GM12892 (cell line): Measurements from ENCODE around the gene CORO7.
A peak's percentile ranks its signal among the peaks of the same experiment; 100 is the strongest.

Experiments used
- DNase-seq: peaks from one replicate; pipeline ENCODE4 v3.0.0; 2011; ENCODE audit not compliant: insufficient read length
- FAIRE-seq: peaks from 2 replicates; lab custom pipeline; 2011; peaks lifted over from hg19 to GRCh38; lab: Jason Lieb, UNC
- POLR2A ChIP-seq: IDR thresholded peaks from 2 replicates; pipeline ENCODE4 v1.6.1; 2011; ENCODE audit warnings: low read depth, low read length, control low read depth
- POLR2AphosphoS5 ChIP-seq: IDR thresholded peaks from 2 replicates; pipeline ENCODE4 v1.6.1; 2011; ENCODE audit warnings: low read depth, low read length, control low read depth
- TAF1 ChIP-seq: IDR thresholded peaks from 2 replicates; pipeline ENCODE4 v1.6.1; 2011; ENCODE audit warnings: low read depth, mild to moderate bottlenecking, control low read depth, low read length, borderline replicate concordance

Gene CORO7

DNA sequence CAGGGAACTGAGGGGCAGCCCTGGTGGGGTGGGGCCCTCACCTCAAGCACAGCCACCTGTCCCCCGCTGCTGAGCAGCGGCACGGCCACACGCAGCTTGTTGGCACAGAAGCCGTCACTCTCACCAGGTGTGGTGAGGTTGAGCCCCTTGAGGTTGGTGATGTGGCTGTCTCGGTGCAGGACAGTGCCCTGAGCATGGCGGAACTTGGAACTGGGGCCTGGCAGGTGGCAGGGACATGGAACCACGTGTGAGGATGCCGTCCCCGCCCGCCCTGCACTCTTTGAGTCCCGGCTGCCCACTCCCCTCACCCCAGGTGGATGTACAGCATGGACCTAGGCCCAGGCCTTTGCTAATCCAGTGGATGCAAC is 54.5 kb downstream of the CORO7 start:
- no peak for TF ChIP-seq TAF1
- no peak for TF ChIP-seq POLR2AphosphoS5
- TF ChIP-seq POLR2A = no peak
- FAIRE-seq (no peak), DNase-seq (no peak)

DNA sequence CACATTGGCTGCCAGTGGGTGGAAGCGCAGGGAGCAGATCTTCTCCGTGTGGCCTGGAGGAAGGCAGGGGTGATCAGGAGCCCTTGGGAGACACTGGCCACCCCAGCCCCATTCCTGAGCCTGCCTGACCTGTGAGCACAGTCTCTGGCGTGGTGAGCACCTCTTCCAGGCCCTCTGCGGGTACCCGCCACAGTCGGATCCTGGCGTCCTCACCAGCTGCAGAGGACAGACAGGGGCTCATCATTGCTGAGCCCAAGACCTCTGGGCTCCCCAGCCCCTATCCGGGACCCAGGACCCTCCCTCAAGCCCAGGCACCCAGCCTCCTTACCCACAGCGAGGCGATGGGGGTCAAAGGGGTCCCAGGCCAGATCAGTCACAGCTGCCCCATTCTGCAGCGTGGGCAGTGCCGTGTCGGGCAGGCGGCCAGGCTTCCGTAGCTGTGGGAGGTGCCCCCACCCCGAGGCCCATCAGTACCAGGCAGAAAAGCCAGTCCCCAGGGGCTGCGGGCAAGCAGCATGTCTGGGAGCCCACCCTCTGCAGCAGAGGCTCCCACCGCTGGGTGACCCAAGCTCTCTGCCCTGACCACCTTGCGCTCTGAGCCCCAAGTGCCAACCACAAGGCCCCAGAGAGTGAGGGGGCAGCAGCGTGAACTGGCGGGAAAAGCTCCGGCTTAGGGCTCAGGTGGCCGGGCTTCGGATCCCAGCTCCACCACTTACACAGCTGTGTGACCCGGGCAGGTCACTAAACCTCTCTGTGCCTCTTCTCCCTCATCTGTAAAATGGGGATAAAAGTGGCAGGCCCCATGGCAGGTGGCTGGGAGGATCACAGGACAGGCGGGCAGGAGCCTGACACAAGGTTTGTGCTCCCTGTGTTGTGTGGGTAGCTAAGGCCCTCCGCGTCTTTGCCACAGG is 55.1 kb downstream of the CORO7 start:
- FAIRE-seq (no peak), DNase-seq (no peak)
- TF ChIP-seq POLR2A (no peak), TAF1 (no peak), POLR2AphosphoS5 (no peak)

DNA sequence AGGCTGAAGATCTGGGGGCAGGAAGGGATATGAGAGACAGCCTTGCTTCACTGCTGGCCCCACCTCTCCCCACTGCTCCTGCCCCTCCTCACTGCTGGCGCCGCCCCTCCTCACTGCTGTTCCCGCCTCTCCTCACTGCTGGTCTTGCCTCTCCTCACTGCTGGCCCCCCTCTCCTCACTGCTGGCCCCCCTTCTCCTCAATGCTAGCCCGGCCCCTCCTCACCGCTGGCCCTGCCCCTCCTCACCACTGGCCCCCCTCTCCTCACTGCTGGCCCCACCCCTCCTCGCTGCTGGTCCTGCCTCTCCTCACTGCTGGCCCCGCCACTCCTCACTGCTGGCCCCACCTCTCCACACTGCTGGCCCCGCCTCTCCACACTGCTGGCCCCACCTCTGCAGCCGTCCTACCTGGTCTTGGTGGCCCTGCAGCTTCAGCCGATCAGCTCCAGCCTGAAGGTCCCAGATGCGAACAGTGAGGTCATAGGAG is 55.8 kb downstream of the CORO7 start:
- DNase-seq = no peak
- no peak for FAIRE-seq
- TF ChIP-seq TAF1 (no peak), POLR2A (no peak), POLR2AphosphoS5 (no peak)

DNA sequence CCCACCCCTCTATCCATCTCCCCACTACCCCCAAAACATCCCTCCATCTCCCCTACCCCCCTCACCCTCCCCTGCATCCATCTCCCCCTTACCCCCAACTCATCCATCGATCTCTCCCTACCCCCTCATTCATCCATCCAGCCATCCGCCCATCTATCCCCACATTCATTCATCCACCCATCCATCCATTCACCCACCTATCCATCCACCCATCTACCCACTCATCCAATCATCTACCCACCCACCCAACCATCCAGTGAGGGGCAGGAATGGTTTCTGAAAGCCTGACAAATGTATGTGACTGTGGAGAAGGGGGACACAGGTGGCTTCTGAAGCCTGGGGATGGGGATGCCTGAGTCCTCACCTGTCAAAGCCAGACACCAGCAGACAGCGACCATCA is 56.5 kb downstream of the CORO7 start:
- DNase-seq (no peak), FAIRE-seq (no peak)
- no peak for TF ChIP-seq POLR2AphosphoS5
- no peak for TF ChIP-seq TAF1
- TF ChIP-seq POLR2A = no peak

DNA sequence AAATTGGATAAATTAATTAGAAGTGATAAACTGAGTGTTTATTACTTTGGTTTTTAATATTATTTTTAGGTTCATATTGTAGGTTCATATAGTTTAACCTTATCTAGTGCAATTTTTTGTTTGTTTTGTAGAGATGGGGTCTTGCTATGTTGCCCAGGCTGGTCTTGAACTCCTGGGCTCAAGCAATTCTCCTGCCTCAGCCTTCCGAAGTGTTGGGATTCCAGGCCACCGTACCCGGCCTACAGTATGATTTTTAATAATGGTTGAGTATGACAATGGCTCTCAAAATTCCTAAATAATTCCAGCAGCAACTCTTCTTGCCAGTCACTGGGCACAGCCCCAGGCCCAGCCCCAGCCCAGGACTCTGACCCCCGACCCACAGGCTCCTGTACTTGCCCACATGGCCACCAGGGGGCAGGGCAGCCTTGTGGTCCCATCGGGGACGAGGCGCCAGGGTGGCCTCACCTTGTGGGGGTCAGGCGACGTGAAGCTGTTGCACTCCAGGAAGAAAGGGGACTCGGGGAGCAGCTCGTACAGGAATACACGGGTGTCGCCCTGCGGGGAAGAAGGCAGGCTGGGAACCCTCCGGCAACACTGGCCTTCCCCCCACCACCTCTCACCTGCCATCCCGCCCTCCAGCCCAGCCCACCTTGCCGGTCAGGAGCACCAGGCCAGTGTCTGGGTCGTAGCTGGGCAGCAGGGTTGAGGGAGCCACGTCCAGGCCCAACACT is 57.4 kb downstream of the CORO7 start:
- DNase-seq (peak; percentile 81), FAIRE-seq (peak; percentile 79)
- no peak for TF ChIP-seq POLR2A
- no peak for TF ChIP-seq TAF1
- no peak for TF ChIP-seq POLR2AphosphoS5

DNA sequence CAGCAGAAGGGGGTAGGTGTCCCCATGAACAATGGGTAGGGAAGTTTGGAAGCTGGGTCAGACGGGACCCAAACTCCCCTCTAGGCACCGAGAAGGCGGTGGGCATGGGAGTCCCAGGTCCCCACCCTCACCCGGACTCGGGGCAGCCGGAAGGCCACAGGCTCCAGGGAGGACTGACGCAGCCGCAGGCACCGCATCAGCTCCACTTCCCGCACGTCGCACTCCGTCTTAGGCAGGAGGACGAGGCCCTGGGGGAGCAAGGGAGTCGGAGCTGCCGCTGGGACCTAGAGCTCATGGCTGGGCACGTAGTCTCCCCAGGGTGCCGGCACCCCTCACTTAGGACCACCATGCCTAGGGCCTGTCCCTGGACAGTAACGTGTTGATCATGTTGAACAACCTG is 58.2 kb downstream of the CORO7 start:
- TF ChIP-seq POLR2AphosphoS5 (no peak), TAF1 (no peak), POLR2A (no peak)
- DNase-seq = no peak
- no peak for FAIRE-seq

DNA sequence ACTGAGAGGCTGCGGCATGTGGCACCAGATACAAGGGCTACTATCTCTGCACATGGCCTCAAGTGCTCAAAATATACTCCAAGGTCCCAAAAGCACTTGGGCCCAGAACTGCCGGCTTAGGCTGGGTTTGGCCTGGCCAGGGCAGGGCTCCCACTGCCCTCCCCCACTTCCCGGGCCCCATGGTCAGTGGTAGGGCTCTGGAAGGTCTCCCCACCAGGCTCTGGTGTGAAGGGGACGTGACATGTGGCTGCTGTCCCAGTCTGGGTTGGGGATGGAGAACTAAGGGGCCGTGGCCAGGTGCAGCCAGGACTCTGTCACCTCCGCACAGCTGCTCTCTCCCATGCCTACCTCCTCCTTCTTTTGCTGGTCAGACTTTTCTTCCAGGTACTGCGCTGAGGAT is 59.6 kb downstream of the CORO7 start:
- no peak for TF ChIP-seq TAF1
- TF ChIP-seq POLR2A = no peak
- TF ChIP-seq POLR2AphosphoS5 = no peak
- no peak for FAIRE-seq

DNA sequence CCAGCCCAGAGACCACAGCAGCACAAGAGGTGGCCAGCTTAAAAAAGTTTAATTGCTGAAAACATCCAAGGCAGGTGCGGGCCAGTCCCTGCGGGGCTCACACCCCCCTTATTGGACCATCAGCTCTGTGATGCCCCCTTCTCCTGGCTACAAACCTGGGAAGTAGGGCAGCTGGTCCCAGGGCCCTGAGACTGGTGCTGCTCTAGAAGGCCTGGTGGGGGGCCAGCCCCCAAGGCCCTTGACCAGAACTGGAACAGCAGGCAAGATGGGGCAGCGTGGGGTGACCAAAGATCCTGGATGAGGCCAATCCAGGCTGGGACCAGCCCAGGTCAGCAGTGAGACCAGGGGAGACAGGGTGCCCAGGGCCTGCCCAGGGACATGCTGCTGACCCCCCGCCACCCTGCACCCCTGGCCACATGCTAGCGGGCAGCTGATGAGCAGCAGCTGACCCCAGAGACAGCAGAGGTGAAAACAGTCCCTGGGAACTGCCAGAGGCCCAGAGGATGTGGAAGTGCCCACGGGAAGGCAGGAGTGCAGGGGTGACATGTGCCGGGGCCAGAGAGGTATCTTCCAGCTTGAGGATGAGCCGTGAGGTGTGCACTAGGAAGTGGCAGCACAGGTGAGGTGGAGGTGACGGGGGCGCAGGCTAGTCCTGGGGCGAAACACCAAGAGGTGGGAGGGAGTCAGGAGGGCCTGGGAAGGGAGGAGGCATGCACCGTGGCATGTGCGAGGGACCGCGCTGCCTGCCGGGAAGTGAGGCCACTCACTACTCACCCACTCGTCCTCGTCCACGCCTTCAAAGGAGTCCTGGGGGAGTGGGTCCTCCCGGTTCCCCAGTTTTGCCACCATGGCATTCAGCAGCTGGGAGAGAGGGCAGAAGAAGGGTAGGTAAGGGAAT is 61.6 kb downstream of the CORO7 start:
- DNase-seq (no peak), FAIRE-seq (no peak)
- no peak for TF ChIP-seq POLR2AphosphoS5
- no peak for TF ChIP-seq TAF1
- TF ChIP-seq POLR2A = no peak

More for the DNA sequence above, 59.6 kb downstream of the CORO7 start:
- DNase-seq = no peak

DNA sequence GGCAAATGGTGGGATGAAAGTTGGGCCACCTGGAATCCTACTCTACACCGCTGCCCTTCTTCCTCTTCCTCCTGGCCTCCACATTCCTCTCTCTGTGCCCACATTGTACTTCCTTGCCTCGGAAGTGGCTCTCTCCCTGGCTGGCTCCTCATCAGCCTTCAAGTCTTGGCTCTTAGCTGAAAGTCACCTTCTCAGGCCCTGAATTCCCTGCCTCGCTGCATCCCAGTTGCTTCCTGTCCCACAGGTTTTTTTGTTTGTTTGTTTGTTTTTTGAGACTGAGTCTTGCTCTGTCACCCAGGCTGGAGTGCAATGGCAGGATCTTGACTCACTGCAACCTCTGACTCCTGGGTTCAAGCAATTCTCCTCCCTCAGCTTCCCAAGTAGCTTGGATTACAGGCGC is 62.7 kb downstream of the CORO7 start:
- no peak for FAIRE-seq
- DNase-seq = no peak

DNA sequence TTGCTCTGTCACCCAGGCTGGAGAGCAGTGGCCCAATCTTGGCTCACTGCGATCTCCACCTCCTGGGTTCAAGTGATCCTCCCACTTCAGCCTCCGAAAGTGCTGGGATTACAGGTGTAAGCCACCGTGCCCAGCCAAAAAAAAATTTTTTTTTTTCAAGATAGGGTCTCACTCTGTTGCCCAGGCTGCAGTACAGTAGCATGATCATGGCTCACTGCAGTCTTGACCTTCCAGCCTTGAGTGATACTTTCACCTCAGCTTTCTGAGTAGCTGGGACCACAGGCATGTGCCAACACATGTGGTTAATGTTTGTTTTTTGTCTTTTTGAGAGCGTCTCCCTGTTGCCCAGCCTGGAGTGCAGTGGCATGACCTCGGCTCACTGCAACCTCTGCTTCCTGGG is 63.6 kb downstream of the CORO7 start:
- no peak for TF ChIP-seq POLR2A
- TF ChIP-seq POLR2AphosphoS5 = no peak
- TF ChIP-seq TAF1 = no peak
- DNase-seq = no peak
- FAIRE-seq = no peak

More for the DNA sequence above, 62.7 kb downstream of the CORO7 start:
- TF ChIP-seq TAF1 (no peak), POLR2AphosphoS5 (no peak), POLR2A (no peak)

DNA sequence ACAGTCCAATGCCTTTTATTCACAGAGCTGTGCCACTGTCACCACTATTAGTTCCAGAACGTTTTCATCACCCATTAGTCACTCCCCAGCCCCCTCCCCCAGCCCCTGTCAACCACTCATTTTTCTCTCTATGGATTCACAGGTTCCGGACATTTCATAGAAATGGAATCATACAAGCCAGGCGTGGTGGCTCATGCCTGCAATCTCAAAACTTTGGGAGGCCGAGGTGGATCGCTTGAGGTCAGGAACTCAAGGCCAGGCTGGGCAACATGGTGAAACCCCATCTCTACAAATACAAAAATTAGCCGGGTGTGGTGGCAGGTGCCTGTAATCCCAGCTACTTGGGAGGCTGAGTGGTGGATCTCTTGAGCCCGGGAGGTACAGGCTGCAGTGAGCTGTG is 64.5 kb downstream of the CORO7 start:
- DNase-seq = no peak
- TF ChIP-seq TAF1 (no peak), POLR2A (no peak), POLR2AphosphoS5 (no peak)
- FAIRE-seq = no peak
